ENCODE measurements around the gene TENM4. TPM values are rescaled to one million over a fixed set of nuclear protein-coding genes. Genes with fewer than 3 reads are reported as not detected.

TENM4 gene
- total RNA-seq, 1 experiment from 2014 or later, result 0.39 TPM

DNA sequence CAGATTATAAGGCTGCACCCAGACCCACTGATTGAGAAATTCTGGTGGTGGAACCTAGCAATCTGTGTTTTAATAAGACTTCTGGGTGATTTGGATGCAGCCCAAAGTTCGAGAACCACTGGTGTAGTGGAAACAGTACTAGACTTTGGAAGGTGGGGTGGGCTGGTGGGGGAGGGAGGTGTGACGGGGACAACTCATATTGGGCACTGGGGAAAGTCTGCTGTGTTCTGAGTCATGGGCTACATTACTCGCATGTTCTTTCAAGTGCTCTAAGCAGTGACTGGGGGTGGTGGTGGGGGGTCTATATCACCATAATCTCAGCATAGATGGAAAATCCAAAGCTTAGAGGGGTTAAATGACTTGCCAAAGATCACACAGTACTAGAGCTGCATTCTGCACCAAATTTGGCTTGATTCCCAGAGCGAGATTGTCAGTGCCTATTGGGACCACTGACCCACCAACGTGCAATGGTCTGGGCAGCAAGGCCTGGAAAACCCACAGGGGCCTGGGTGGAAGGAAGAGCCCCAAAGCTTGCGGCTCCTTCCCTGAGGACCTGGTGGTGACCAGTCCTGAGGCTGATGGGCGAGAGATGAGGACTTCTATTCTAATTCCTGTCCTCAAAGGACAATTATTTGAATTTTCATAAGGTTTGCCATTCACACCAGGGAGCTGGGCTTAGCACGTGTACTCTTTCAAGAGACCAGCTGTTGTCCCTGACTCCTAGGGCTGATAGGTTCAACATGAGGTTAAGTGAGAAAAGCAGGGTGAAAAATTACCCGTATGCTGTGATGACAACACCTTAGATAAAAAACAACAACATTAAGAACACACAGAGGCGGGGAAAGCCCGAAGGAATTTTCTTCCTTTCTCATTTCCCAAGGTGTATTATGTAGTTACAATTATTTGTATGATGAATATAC, 788.6 kb downstream of the TENM4 start:
- H3K27me3 ChIP-seq (ENCODE audit: control insufficient read depth, insufficient read depth, low read length), result no peaks in the 10 kb centered on the region
- intact Hi-C loops (cut with micrococcal nuclease; ENCODE audit: unreplicated experiment) (no loop called here), in situ Hi-C loops (cut with HindIII; ENCODE audit: low pct_unique_long_range_greater_than_20kb, low sequenced_read_pairs) (no loop called here)
- no peak overlapping the region for H3K27ac ChIP-seq (ENCODE audit: low read length)
- DNase-seq (ENCODE audit: low read depth, low spot score) (no peak), ATAC-seq (no peak)
- H3K36me3 ChIP-seq (ENCODE audit: control insufficient read depth, insufficient read depth, low read length), result no peaks in the 10 kb centered on the region
- CTCF ChIA-PET, result no interaction called here
- BruUV-seq (replicated peaks), result no TSS peak
- TF ChIP-seq, protein P1, sequence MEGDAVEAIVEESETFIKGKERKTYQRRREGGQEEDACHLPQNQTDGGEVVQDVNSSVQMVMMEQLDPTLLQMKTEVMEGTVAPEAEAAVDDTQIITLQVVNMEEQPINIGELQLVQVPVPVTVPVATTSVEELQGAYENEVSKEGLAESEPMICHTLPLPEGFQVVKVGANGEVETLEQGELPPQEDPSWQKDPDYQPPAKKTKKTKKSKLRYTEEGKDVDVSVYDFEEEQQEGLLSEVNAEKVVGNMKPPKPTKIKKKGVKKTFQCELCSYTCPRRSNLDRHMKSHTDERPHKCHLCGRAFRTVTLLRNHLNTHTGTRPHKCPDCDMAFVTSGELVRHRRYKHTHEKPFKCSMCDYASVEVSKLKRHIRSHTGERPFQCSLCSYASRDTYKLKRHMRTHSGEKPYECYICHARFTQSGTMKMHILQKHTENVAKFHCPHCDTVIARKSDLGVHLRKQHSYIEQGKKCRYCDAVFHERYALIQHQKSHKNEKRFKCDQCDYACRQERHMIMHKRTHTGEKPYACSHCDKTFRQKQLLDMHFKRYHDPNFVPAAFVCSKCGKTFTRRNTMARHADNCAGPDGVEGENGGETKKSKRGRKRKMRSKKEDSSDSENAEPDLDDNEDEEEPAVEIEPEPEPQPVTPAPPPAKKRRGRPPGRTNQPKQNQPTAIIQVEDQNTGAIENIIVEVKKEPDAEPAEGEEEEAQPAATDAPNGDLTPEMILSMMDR (IDR thresholded peaks at IDR 0.05), result no peak
- TF ChIP-seq SIN3A (IDR thresholded peaks at IDR 0.05; ENCODE audit: borderline replicate concordance, insufficient read depth, low read depth, low read length), result no peak
- no peak for TF ChIP-seq TCF7L2 (IDR thresholded peaks at IDR 0.05; ENCODE audit: low read depth, low read length)
- TF ChIP-seq POLR2AphosphoS5 (IDR thresholded peaks at IDR 0.05; ENCODE audit: low read depth, low read length), result no peak
- TF ChIP-seq REST (IDR thresholded peaks at IDR 0.05; ENCODE audit: insufficient read depth in 1 of 2, low read depth in 2 of 2, low read length in 1 of 2), result no peak
- no peak overlapping the region for H3K4me3 ChIP-seq (ENCODE audit: low read depth in 2 of 2, low read length in 2 of 2)
- no peaks in the 10 kb centered on the region for H3K9me3 ChIP-seq (ENCODE audit: control insufficient read depth, insufficient read depth, low read depth, low read length)
- POLR2A ChIA-PET, result no interaction called here
- no peaks in the 10 kb centered on the region for H3K4me1 ChIP-seq (ENCODE audit: control insufficient read depth, insufficient read depth, low read length)

DNA sequence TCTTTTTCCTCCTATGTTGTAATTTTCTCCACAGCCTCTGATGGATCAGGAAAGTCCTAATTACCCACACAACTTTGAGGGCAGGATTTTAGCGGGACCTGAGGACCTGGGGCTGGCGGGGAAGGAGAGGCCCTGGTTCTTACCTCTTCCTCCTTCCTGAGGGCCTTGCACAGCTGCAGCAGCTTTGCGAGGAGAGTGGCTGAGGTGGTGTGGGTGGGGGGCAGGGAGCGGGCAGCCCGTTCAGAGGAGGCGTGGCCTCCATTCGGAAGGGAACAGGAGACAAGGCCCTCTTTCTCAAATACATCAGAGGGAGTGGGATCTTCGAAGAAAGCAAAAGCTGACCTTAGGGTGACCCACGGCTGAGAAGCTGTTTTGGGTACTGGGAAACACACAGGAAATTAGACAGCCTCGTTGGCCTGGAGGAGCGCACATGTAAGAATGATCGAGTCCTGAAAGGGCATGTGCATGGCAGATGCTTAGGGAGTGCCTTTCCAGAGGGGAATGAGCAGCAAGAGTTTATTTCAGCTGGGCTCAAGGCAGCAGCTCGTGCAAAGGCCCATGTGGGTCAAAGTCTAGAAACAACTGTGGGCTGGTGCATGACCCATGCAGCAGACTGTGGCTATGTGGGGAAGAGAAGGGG, 789.6 kb downstream of the TENM4 start:
- H3K4me1 ChIP-seq (ENCODE audit: control insufficient read depth, insufficient read depth, low read length), result no peaks in the 10 kb centered on the region
- BruUV-seq (replicated peaks), result no TSS peak
- no peak overlapping the region for H3K27ac ChIP-seq (ENCODE audit: low read length)
- ChIA-PET POLR2A (no interaction called here), CTCF (no interaction called here)
- TF ChIP-seq REST (IDR thresholded peaks at IDR 0.05; ENCODE audit: insufficient read depth in 1 of 2, low read depth in 2 of 2, low read length in 1 of 2) (no peak), SIN3A (IDR thresholded peaks at IDR 0.05; ENCODE audit: borderline replicate concordance, insufficient read depth, low read depth, low read length) (no peak), POLR2AphosphoS5 (IDR thresholded peaks at IDR 0.05; ENCODE audit: low read depth, low read length) (no peak), TCF7L2 (IDR thresholded peaks at IDR 0.05; ENCODE audit: low read depth, low read length) (no peak)
- TF ChIP-seq, protein P1 (IDR thresholded peaks at IDR 0.05), result no peak
- H3K9me3 ChIP-seq (ENCODE audit: control insufficient read depth, insufficient read depth, low read depth, low read length), result no peaks in the 10 kb centered on the region
- intact Hi-C loops (cut with micrococcal nuclease; ENCODE audit: unreplicated experiment) (no loop called here), in situ Hi-C loops (cut with HindIII; ENCODE audit: low pct_unique_long_range_greater_than_20kb, low sequenced_read_pairs) (no loop called here)
- H3K27me3 ChIP-seq (ENCODE audit: control insufficient read depth, insufficient read depth, low read length), result no peaks in the 10 kb centered on the region
- ATAC-seq (no peak), DNase-seq (ENCODE audit: low read depth, low spot score) (no peak)
- H3K4me3 ChIP-seq (ENCODE audit: low read depth in 2 of 2, low read length in 2 of 2), result no peak overlapping the region
- H3K36me3 ChIP-seq (ENCODE audit: control insufficient read depth, insufficient read depth, low read length), result no peaks in the 10 kb centered on the region
